HPDE6-E6E7 (cell line): ENCODE results near the gene FAM151B.

Experiments
- DNase-seq: peaks from one replicate; pipeline ENCODE4 v3.0.0; 2011; ENCODE audit warnings: missing footprints; ENCODE audit errors: extremely low spot score

FAM151B gene

GRCh38 chr5:80588858-80589540 is 101.1 kb downstream of the FAM151B start:
- DNase-seq, result no peak

GRCh38 chr5:80590766-80591165 is 102.9 kb downstream of the FAM151B start:
- DNase-seq, result no peak

GRCh38 chr5:80591352-80591751 is 103.5 kb downstream of the FAM151B start:
- no peak for DNase-seq

GRCh38 chr5:80592105-80592504 is 104.2 kb downstream of the FAM151B start:
- DNase-seq, result no peak
